Right atrium auricular region (tissue), 2 donors: ENCODE data around the gene GNRH2. TPM values are rescaled to one million over a fixed set of nuclear protein-coding genes. Genes with fewer than 3 reads are reported as not detected.

Experiments used
- DNase-seq: peaks from one replicate; pipeline ENCODE4 v3.0.0-alpha.2; 2019; ENCODE audit warnings: low spot score
- H3K27ac ChIP-seq, 2 donors: fragments of 200-600 bp; sonication (generic); 1 replicate in 1 of 2; 2 replicates in 1 of 2; pipeline ENCODE4 v1.5.1; 2016 to 2019
- H3K27me3 ChIP-seq, 2 donors: fragments of 200-600 bp; sonication (generic); one replicate each; pipeline versions ENCODE4 v1.5.1 to v1.6.0; 2017 to 2019
- H3K36me3 ChIP-seq: fragments of 200-600 bp; sonication (generic); one replicate; pipeline ENCODE4 v1.5.1; 2016
- H3K4me1 ChIP-seq, 2 donors: fragments of 200-600 bp; sonication (generic); one replicate each; pipeline versions ENCODE4 v1.5.1 to v1.6.0; 2017 to 2019
- H3K4me3 ChIP-seq, 2 donors: fragments of 200-600 bp; sonication (generic); 1 replicate in 1 of 2; 2 replicates in 1 of 2; pipeline ENCODE4 v1.5.1; 2017 to 2019; ENCODE audit warnings: mild to moderate bottlenecking in 1 of 2, moderate library complexity in 1 of 2
- H3K9me3 ChIP-seq, 2 donors: fragments of 200-600 bp; sonication (generic); one replicate each; pipeline ENCODE4 v1.5.1; 2019
- CTCF ChIP-seq, 2 donors: fragments of 200-600 bp; sonication (generic); IDR thresholded peaks; one replicate each; pipeline ENCODE4 v1.5.1; 2019; ENCODE audit warnings: antibody characterized with exemption in 2 of 2
- total RNA-seq, 2 donors: library from RNA; depleted of rRNA; stranded (reverse); fragments of >200 nt; gene quantifications; one replicate each; pipeline ENCODE4 v1.1.0, GENCODE V29; 2016

Gene GNRH2
- total RNA-seq, 2 donors from 2014 or later, result not detected

- no peak overlapping the region for H3K27ac ChIP-seq
- no peaks in the 10 kb centered on the region for H3K36me3 ChIP-seq
- no peak overlapping the region for H3K4me3 ChIP-seq
- no peaks in the 10 kb centered on the region for H3K9me3 ChIP-seq
- H3K4me1 ChIP-seq, result peaks cover 0 to 20% of the 10 kb centered on the region in 2 donors
- no peak for TF ChIP-seq CTCF (IDR thresholded peaks at IDR 0.05)
- DNase-seq, result no peak
- H3K27me3 ChIP-seq, result peaks cover 6 to 14% of the 10 kb centered on the region in 2 donors
Observed at GRCh38 chr20:3085571-3086072, 42.2 kb downstream of the GNRH2 start.

DNA sequence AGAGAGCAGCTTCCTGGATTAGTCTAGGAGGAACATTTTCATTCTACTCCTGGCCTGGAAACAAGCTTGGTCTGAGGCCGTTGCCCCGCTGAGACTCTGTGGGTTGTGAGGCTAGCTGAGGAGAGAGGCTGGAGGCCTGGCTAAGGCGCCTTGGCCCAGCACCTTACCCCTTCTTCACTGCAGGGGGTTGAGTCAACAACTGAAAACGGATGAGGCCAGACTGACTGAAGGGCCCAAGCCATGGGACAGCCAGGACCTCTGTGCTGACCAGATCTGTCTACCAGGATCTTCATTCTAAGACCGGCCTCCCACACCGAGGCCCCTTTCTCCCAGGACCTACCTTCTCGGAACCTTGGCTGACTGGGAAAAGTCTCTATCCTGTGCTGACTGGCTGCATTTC lies 44.6 kb downstream of the GNRH2 start:
- DNase-seq, result no peak
- peaks cover 2 to 5% of the 10 kb centered on the region in 2 donors for H3K27me3 ChIP-seq
- no peak overlapping the region for H3K27ac ChIP-seq
- no peaks in the 10 kb centered on the region for H3K9me3 ChIP-seq
- H3K4me3 ChIP-seq, result no peak overlapping the region
- H3K36me3 ChIP-seq, result no peaks in the 10 kb centered on the region
- peaks cover 0 to 11% of the 10 kb centered on the region in 2 donors for H3K4me1 ChIP-seq
- no peak for TF ChIP-seq CTCF (IDR thresholded peaks at IDR 0.05)

DNA sequence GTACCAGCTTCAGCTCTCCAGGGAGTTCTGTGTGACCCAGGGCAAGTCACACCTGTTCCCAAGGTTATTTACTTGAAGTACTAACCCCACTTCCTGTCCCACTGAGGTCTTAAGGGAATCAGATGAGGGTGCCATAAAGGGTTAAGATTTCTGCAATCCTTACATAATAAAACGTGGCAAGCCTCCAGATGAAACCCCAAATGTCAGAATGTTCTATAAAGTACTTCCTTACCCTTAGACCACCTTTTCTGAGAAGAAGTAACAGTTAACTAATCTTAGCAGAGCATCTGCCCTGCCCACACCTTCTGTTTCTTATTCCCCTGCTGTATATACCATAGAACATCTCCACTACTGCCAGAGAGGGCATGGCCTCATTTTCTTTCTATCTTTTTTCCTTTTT lies 47.1 kb downstream of the GNRH2 start:
- Histone ChIP-seq H3K9me3 (no peaks in the 10 kb centered on the region), H3K27me3 (no peaks in the 10 kb centered on the region), H3K36me3 (no peaks in the 10 kb centered on the region), H3K27ac (no peak overlapping the region), H3K4me3 (no peak overlapping the region), H3K4me1 (peaks cover 0 to 10% of the 10 kb centered on the region in 2 donors)
- no peak for DNase-seq
- TF ChIP-seq CTCF (IDR thresholded peaks at IDR 0.05), result no peak

DNA sequence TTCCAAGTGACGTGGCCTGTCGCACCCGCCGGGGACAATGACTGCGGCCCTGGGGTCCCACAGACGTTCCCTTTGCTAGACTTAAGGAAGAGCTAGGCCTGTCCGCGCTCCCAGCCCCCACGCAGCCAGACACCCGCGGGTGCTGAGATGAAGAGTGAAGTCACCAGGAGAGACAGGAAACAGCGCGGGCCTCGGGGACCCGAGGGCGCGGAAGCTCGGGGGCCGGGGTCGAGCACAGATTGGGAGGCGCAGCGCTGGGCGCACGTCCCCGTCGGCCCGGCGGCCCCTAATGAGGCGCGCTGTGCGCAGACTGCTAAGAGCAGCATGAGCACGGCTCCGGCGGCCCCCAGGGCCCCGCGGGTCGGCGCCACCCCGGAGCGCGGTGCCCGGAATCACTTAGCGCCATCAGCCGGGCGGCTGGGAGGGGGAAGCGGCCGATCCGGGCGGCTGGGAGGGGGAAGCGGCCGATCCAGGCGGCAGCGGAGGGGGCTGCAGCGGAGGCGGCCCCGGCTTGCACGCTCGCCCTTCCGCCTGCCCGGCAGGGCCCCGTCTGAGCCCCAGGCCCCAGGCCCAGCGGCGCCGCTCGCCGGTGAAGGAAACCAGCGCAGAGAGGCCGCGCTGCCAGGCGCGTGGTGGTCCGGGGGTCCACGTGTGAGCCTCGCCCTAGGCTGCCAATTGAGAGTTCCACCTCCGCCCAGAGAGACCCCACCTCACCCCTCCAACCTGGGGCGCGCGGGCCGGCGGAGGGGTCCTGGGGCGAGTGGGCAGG lies 49.4 kb downstream of the GNRH2 start:
- no peaks in the 10 kb centered on the region for H3K36me3 ChIP-seq
- no peaks in the 10 kb centered on the region for H3K9me3 ChIP-seq
- H3K4me3 ChIP-seq, result peak overlapping the region in 1 of 2 donors; percentile 49
- H3K27ac ChIP-seq, result no peak overlapping the region
- no peaks in the 10 kb centered on the region for H3K27me3 ChIP-seq
- peaks cover 0 to 10% of the 10 kb centered on the region in 2 donors for H3K4me1 ChIP-seq
- no peak for DNase-seq
- no peak for TF ChIP-seq CTCF (IDR thresholded peaks at IDR 0.05)

- no peak for TF ChIP-seq CTCF (IDR thresholded peaks at IDR 0.05)
- Histone ChIP-seq H3K27me3 (no peaks in the 10 kb centered on the region), H3K9me3 (no peaks in the 10 kb centered on the region), H3K36me3 (no peaks in the 10 kb centered on the region), H3K4me3 (no peak overlapping the region), H3K4me1 (peaks cover 0 to 10% of the 10 kb centered on the region in 2 donors), H3K27ac (no peak overlapping the region)
- DNase-seq, result no peak
Observed at GRCh38 chr20:3093861-3094361, 50.5 kb downstream of the GNRH2 start.
